ENCODE data around the gene ATF6B. TPM values are rescaled to one million over a fixed set of nuclear protein-coding genes. Genes with fewer than 3 reads are reported as not detected.
A peak's percentile ranks its signal among the peaks of the same experiment; 100 is the strongest.

ATF6B gene
- total and polyA plus RNA-seq, 9 donors, result 27.8 to 100 (median 72.9) TPM

DNA sequence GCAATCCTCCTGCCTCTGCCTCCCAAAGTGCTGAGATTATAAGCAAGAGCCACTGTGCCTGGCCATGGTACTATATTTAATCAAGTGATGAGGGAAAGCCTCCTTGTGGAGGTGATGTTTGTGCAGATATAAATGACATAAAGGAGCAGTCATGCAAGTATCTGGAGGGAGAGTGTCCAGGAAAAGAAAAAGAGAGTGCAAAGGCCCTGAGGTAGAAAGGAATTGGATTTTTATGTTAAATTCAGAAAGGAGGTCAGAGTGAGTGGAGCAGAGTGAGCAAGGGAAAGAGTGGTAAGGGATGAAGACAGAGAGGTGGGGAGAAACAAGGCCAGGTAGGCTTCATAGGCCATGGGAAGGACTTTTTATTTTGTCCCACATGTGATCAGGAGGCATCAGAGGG is 9.4 kb upstream of the ATF6B start:
- intact Hi-C loops (cut with DNase I), result no loop called here
- no peak for DNase-seq
- H3K27ac ChIP-seq, result peak overlapping the region in 1 of 2 donors; percentile 43
- no peak overlapping the region for H3K4me3 ChIP-seq
- H3K4me1 ChIP-seq (ENCODE audit: insufficient read depth), result peaks cover 15% of the 10 kb centered on the region
- H3K27me3 ChIP-seq, result no peaks in the 10 kb centered on the region
- no peak for TF ChIP-seq POLR2A (IDR thresholded peaks at IDR 0.05)
- TF ChIP-seq, protein P1, sequence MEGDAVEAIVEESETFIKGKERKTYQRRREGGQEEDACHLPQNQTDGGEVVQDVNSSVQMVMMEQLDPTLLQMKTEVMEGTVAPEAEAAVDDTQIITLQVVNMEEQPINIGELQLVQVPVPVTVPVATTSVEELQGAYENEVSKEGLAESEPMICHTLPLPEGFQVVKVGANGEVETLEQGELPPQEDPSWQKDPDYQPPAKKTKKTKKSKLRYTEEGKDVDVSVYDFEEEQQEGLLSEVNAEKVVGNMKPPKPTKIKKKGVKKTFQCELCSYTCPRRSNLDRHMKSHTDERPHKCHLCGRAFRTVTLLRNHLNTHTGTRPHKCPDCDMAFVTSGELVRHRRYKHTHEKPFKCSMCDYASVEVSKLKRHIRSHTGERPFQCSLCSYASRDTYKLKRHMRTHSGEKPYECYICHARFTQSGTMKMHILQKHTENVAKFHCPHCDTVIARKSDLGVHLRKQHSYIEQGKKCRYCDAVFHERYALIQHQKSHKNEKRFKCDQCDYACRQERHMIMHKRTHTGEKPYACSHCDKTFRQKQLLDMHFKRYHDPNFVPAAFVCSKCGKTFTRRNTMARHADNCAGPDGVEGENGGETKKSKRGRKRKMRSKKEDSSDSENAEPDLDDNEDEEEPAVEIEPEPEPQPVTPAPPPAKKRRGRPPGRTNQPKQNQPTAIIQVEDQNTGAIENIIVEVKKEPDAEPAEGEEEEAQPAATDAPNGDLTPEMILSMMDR (IDR thresholded peaks at IDR 0.05), result no peak
- no peak for TF ChIP-seq EP300 (IDR thresholded peaks at IDR 0.05)
- H3K36me3 ChIP-seq, result no peaks in the 10 kb centered on the region
- H3K9me3 ChIP-seq, result no peaks in the 10 kb centered on the region

DNA sequence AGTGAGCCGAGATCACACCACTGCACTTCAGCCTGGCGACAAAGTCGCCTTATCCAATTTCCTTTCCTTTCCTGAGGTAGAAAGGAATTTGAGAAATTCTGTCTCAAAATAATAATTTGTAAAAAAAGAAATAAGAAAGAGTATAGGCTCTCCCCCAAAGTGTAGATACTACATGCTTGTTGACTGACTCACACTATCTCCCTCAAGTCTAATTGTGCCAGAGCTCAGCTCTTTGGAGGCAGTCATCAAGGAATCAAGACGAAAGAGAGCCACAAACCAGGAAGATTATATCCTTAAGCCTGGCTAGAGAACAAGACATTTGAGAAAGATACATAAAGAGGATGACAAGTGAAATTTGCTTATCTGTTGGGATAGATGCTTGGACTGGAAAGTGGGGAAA is 5.7 kb upstream of the ATF6B start:
- Histone ChIP-seq H3K27me3 (no peaks in the 10 kb centered on the region), H3K4me1 (ENCODE audit: insufficient read depth) (peaks cover 10% of the 10 kb centered on the region), H3K36me3 (no peaks in the 10 kb centered on the region), H3K9me3 (no peaks in the 10 kb centered on the region), H3K27ac (no peak overlapping the region), H3K4me3 (no peak overlapping the region)
- intact Hi-C loops (cut with DNase I), result no loop called here
- DNase-seq, result no peak
- 36 to 70% (median 67%) methylated on average over 4 of the region's 4 CpGs for WGBS, 3 donors
- TF ChIP-seq EP300 (IDR thresholded peaks at IDR 0.05), result no peak
- TF ChIP-seq, protein P1 (IDR thresholded peaks at IDR 0.05), result no peak
- TF ChIP-seq POLR2A (IDR thresholded peaks at IDR 0.05), result no peak

DNA sequence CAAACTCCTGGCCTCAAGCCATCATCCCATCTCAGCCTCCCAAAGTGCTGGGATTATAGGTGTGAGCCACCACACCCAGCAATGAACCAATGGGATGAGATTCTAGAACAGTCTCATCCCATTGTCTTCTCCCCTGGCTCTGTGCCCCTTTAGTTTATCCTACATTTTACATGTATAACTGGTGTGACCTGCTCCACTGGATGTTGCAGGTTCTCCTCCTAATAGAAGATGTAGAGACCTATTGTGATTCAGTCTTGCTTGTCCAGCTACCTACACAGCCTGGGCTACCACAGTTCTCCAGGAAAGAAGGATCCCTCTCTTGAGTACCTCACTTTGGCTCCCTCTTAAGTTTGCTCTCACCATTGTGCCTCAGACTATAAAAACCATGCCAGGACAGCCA is 4.1 kb upstream of the ATF6B start:
- no peak overlapping the region for H3K4me3 ChIP-seq
- TF ChIP-seq POLR2A (IDR thresholded peaks at IDR 0.05) (no peak), EP300 (IDR thresholded peaks at IDR 0.05) (no peak)
- TF ChIP-seq, protein P1 (IDR thresholded peaks at IDR 0.05), result no peak
- no peaks in the 10 kb centered on the region for H3K36me3 ChIP-seq
- DNase-seq, result no peak
- peaks cover 14% of the 10 kb centered on the region for H3K4me1 ChIP-seq (ENCODE audit: insufficient read depth)
- H3K9me3 ChIP-seq, result no peaks in the 10 kb centered on the region
- H3K27ac ChIP-seq, result no peak overlapping the region
- no peaks in the 10 kb centered on the region for H3K27me3 ChIP-seq
- intact Hi-C loops (cut with DNase I), result no loop called here

DNA sequence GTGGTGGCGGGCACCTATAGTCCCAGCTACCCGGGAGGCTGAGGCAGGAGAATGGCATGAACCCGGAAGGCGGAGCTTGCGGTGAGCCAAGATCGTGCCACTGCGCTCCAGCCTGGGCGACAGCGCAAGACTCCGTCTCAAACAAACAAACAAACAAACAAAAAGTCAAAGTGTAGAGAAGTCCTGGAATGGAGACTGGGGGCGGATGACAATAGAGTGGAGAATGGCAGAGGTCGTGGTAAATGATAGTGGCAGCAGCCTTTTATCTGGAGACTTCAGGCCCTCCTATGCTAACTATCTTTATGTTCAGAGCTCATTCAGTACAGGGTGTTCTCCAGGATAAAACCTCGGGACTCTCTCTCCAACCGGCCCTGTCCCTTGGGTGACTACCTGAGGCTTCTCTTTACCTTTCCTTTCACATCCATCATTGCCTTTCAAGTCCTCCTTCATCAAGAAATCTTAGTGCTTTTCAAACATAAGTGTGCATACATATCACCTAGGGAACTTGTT is 3.4 kb upstream of the ATF6B start:
- no peaks in the 10 kb centered on the region for H3K27me3 ChIP-seq
- intact Hi-C loops (cut with DNase I), result no loop called here
- no peak overlapping the region for H3K27ac ChIP-seq
- DNase-seq, result no peak
- no peaks in the 10 kb centered on the region for H3K9me3 ChIP-seq
- peaks cover 14% of the 10 kb centered on the region for H3K4me1 ChIP-seq (ENCODE audit: insufficient read depth)
- H3K4me3 ChIP-seq, result no peak overlapping the region
- TF ChIP-seq EP300 (IDR thresholded peaks at IDR 0.05) (no peak), POLR2A (IDR thresholded peaks at IDR 0.05) (no peak)
- TF ChIP-seq, protein P1 (IDR thresholded peaks at IDR 0.05), result no peak
- 91 to 93% (median 92%) methylated on average over 14 of the region's 14 CpGs for WGBS, 3 donors
- H3K36me3 ChIP-seq, result no peaks in the 10 kb centered on the region
